NOMO-1 treated with dmso at 0.1 percent for 144 hours (cell line): Measurements from ENCODE around the gene CLEC14A.

Experiments used
- DNase-seq: peaks from one replicate; lab custom pipeline; 2025; ENCODE audit not compliant: unreplicated experiment; lab: John Stamatoyannopoulos, UW

Gene CLEC14A

DNA sequence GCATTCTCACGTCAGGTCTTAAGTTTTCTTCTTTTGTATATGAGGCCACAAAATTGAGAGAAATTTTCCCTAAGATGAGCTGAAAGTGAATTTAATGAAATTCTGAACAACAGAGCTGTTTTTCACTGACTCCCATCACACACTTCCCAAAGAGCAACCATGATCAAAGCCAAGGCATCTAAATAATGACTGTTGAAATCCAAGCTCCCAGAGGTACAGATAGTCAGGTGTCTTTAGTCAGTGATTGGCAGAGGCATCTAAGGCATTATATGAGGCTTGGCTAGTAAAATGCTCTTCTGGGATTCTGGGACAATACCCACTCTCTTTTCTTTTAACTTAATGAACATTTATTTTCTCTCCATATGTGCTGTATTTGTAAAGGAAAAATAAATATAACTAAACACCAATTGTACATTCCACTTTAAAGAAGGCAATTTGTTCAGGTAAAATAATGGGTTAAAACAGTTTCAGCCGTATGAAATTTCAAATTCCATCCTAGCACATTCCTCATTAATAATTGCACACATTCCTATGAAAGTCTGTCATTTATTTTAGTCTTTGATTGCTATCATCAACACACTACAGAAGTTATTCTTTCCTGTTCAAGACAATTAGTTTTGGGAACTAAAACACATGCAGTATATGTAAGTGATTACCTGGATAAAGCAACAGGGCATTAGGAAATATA, 49.1 kb downstream of the CLEC14A start:
- no peak for DNase-seq

GRCh38 chr14:38205949-38206665, 49.8 kb downstream of the CLEC14A start:
- no peak for DNase-seq

DNA sequence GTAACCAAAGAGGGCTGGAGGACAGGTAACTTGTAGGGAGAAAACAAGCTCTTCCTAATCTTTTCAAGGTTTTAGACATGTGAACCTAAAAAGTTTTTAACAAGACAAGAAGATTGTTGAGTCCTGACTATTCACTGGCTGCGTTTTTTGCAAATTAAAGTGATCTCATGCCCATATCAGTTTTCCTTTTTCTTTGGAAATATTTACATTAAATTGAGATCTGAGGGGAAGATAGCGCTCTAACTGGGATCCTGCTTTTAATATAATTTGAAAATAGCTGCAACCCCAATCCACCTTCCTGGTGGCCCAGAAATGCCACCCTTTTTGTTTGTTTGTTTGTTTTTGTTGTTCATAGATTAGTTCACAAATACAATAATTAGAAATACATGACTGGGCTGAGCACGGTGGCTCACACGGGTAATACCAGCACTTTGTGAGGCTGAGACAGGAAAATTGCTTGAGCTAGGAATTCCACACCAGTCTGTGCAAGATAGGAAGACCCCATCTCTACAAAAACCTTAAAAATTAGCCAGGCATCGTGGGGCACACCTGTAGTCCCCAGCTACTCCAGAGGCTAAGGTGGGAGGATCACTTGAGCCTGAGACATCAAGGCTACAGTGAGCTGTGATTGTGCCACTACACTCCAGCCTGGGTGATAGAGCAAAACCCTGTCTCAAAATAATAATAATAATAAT, 50.6 kb downstream of the CLEC14A start:
- DNase-seq, result no peak

GRCh38 chr14:38204719-38205115, 51.2 kb downstream of the CLEC14A start:
- no peak for DNase-seq
